Neural progenitor cell (in vitro differentiated cells): Measurements from ENCODE around the gene PPIE. TPM values are rescaled to one million over a fixed set of nuclear protein-coding genes. Genes with fewer than 3 reads are reported as not detected.

Experiments used
- DNase-seq: peaks from one replicate; pipeline ENCODE4 v3.0.0-alpha.2; 2016; ENCODE audit warnings: low spot score
- H2AFZ ChIP-seq: fragments of 200-600 bp; sonication (generic); replicated peaks from 2 replicates; pipeline ENCODE4 v1.6.1; 2016; ENCODE audit warnings: antibody characterized with exemption
- H3F3A ChIP-seq: fragments of 200-600 bp; sonication (generic); 2 replicates; pipeline ENCODE4 v1.6.1; 2016; ENCODE audit warnings: antibody characterized with exemption, low read depth
- H3K27ac ChIP-seq: fragments of 200-600 bp; sonication (generic); 2 replicates; pipeline ENCODE4 v1.5.1; 2016; ENCODE audit warnings: mild to moderate bottlenecking
- H3K27me3 ChIP-seq: fragments of 200-600 bp; sonication (generic); 2 replicates; pipeline ENCODE4 v1.6.1; 2016; ENCODE audit warnings: mild to moderate bottlenecking, moderate library complexity
- H3K36me3 ChIP-seq: fragments of 200-600 bp; sonication (generic); 2 replicates; pipeline ENCODE4 v1.5.1; 2016
- H3K4me1 ChIP-seq: fragments of 200-600 bp; sonication (generic); 2 replicates; pipeline ENCODE4 v1.6.1; 2016; ENCODE audit warnings: mixed run types
- H3K4me2 ChIP-seq: fragments of 200-600 bp; sonication (generic); 2 replicates; pipeline ENCODE4 v1.6.1; 2016
- H3K4me3 ChIP-seq: fragments of 200-600 bp; sonication (generic); 2 replicates; pipeline ENCODE4 v1.5.1; 2016
- H3K79me2 ChIP-seq: fragments of 200-600 bp; sonication (generic); 2 replicates; pipeline ENCODE4 v1.6.1; 2016; ENCODE audit warnings: low read depth
- H3K9ac ChIP-seq: fragments of 200-600 bp; sonication (generic); 2 replicates; pipeline ENCODE4 v1.6.1; 2016
- H3K9me3 ChIP-seq: fragments of 200-600 bp; sonication (generic); 2 replicates; pipeline ENCODE4 v1.5.1; 2016; ENCODE audit warnings: low read depth
- H4K20me1 ChIP-seq: fragments of 200-600 bp; sonication (generic); 2 replicates; pipeline ENCODE4 v1.6.1; 2016; ENCODE audit warnings: low read depth
- H3K27ac Mint-ChIP-seq: 3 replicates; pipeline ENCODE4 v1.8.0; 2021; ENCODE audit warnings: mixed read lengths
- H3K27me3 Mint-ChIP-seq: 2 replicates; pipeline ENCODE4 v1.8.0; 2022; ENCODE audit warnings: low read depth, mild to moderate bottlenecking, inconsistent platforms, moderate library complexity, mixed read lengths; ENCODE audit not compliant: insufficient read depth
- H3K36me3 Mint-ChIP-seq: 3 replicates; pipeline ENCODE4 v1.8.0; 2021; ENCODE audit warnings: mixed read lengths
- H3K4me1 Mint-ChIP-seq: 3 replicates; pipeline ENCODE4 v1.8.0; 2021; ENCODE audit warnings: mixed read lengths
- H3K4me3 Mint-ChIP-seq: 3 replicates; pipeline ENCODE4 v1.8.0; 2021; ENCODE audit warnings: mild to moderate bottlenecking, moderate library complexity, mixed read lengths
- H3K9me3 Mint-ChIP-seq: 3 replicates; pipeline ENCODE4 v1.8.0; 2020; ENCODE audit warnings: mixed read lengths
- CTCF ChIP-seq: fragments of 200-600 bp; sonication (generic); IDR thresholded peaks from 2 replicates; pipeline ENCODE4 v1.5.1; 2017; ENCODE audit warnings: antibody characterized with exemption, mild to moderate bottlenecking
- EZH2 ChIP-seq: fragments of 200-600 bp; sonication (generic); IDR thresholded peaks from 2 replicates; pipeline ENCODE4 v1.6.1; 2017; ENCODE audit warnings: antibody characterized with exemption, mild to moderate bottlenecking, moderate library complexity
- EZH2phosphoT487 ChIP-seq: fragments of 200-600 bp; sonication (generic); IDR thresholded peaks from 2 replicates; pipeline ENCODE4 v1.6.1; 2017; ENCODE audit warnings: antibody characterized with exemption
- total RNA-seq: library from RNA; depleted of rRNA; stranded (reverse); fragments of >200 nt; gene quantifications from 2 replicates; pipeline ENCODE4 v1.2.3, GENCODE V29; 2015; ENCODE audit warnings: low replicate concordance

PPIE gene
- total RNA-seq, 1 donor from 2014 or later: 57.2 TPM

DNA sequence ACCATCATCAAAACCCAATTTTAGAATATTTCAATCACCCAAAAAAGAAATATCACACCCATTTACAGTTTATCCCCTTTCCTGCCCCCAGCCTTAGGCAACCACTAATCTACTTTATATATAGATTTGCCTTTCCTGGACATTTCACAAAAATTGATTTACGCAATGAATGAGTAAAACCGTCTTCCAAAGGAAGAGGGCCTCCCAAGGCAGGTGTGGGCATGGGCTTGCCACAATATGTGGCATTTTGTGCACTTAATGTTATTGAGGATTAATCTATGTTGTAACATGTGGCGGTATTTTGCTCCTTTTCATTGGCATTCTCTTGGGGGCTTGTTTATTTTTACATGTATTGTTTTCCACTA is 61.8 kb downstream of the PPIE start:
- Mint-ChIP-seq H3K4me3 (no peak overlapping the region), H3K9me3 (peaks cover 2% of the 10 kb centered on the region), H3K27ac (no peak overlapping the region), H3K27me3 (peaks cover 5% of the 10 kb centered on the region), H3K4me1 (peaks cover 7% of the 10 kb centered on the region), H3K36me3 (no peaks in the 10 kb centered on the region)
- TF ChIP-seq EZH2phosphoT487: no peak
- TF ChIP-seq EZH2: no peak
- TF ChIP-seq CTCF: no peak
- Histone ChIP-seq H3K9ac (no peak overlapping the region), H4K20me1 (no peaks in the 10 kb centered on the region), H2AFZ (no peak overlapping the region), H3K4me3 (no peak overlapping the region), H3F3A (peaks cover 8% of the 10 kb centered on the region), H3K79me2 (no peaks in the 10 kb centered on the region), H3K4me1 (no peaks in the 10 kb centered on the region), H3K27me3 (peaks cover 11% of the 10 kb centered on the region), H3K9me3 (peaks cover 4% of the 10 kb centered on the region), H3K36me3 (no peaks in the 10 kb centered on the region), H3K4me2 (no peak overlapping the region), H3K27ac (no peak overlapping the region)
- no peak for DNase-seq

GRCh38 chr1:39802496-39803260 is 64.0 kb downstream of the PPIE start:
- H3K27ac Mint-ChIP-seq: no peak overlapping the region
- DNase-seq: no peak
- Histone ChIP-seq H3K27me3 (no peaks in the 10 kb centered on the region), H3K4me3 (no peak overlapping the region), H3K4me1 (no peaks in the 10 kb centered on the region), H3K79me2 (no peaks in the 10 kb centered on the region), H3K9ac (no peak overlapping the region), H4K20me1 (no peaks in the 10 kb centered on the region), H3F3A (peaks cover 8% of the 10 kb centered on the region), H3K4me2 (no peak overlapping the region), H3K36me3 (no peaks in the 10 kb centered on the region), H2AFZ (no peak overlapping the region), H3K27ac (no peak overlapping the region), H3K9me3 (peaks cover 10% of the 10 kb centered on the region)
- TF ChIP-seq EZH2 (no peak), EZH2phosphoT487 (no peak), CTCF (no peak)
- peaks cover 7% of the 10 kb centered on the region for H3K4me1 Mint-ChIP-seq
- no peak overlapping the region for H3K4me3 Mint-ChIP-seq
- peaks cover 2% of the 10 kb centered on the region for H3K27me3 Mint-ChIP-seq
- no peaks in the 10 kb centered on the region for H3K36me3 Mint-ChIP-seq
- H3K9me3 Mint-ChIP-seq: peaks cover 9% of the 10 kb centered on the region

GRCh38 chr1:39805385-39805784 is 66.7 kb downstream of the PPIE start:
- H3K4me3 Mint-ChIP-seq: no peak overlapping the region
- Histone ChIP-seq H2AFZ (no peak overlapping the region), H3K36me3 (no peaks in the 10 kb centered on the region), H3K27me3 (no peaks in the 10 kb centered on the region), H4K20me1 (no peaks in the 10 kb centered on the region), H3F3A (peaks cover 8% of the 10 kb centered on the region), H3K4me3 (no peak overlapping the region), H3K4me1 (no peaks in the 10 kb centered on the region), H3K9me3 (peaks cover 10% of the 10 kb centered on the region), H3K9ac (no peak overlapping the region), H3K4me2 (no peak overlapping the region), H3K79me2 (no peaks in the 10 kb centered on the region), H3K27ac (no peak overlapping the region)
- TF ChIP-seq EZH2phosphoT487 (no peak), CTCF (no peak), EZH2 (no peak)
- H3K27me3 Mint-ChIP-seq: peaks cover 2% of the 10 kb centered on the region
- no peak for DNase-seq
- H3K9me3 Mint-ChIP-seq: peaks cover 13% of the 10 kb centered on the region
- peaks cover 7% of the 10 kb centered on the region for H3K4me1 Mint-ChIP-seq
- no peaks in the 10 kb centered on the region for H3K36me3 Mint-ChIP-seq
- H3K27ac Mint-ChIP-seq: no peak overlapping the region
